HG03103 (cell line): ENCODE measurements around the gene REC114.
"Not testable (repeated sequence)": the region's sequence is repeated elsewhere in the genome, so short reads cannot be mapped to it uniquely, and the experiment has no call there.

Experiments used
- ATAC-seq: cut with Tn5 transposase; IDR thresholded peaks from one replicate; pipeline ENCODE4 v1.9.1; 2021; ENCODE audit warnings: low read depth; ENCODE audit not compliant: unreplicated experiment

Gene REC114, protein sequence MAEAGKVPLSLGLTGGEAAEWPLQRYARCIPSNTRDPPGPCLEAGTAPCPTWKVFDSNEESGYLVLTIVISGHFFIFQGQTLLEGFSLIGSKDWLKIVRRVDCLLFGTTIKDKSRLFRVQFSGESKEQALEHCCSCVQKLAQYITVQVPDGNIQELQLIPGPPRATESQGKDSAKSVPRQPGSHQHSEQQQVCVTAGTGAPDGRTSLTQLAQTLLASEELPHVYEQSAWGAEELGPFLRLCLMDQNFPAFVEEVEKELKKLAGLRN

GRCh38 chr15:73442968-73443367 lies at the start of gene REC114:
Gene REC114, plus strand, starts transcription at chr15:73443164. Its CDS starts 22 bp downstream, at chr15:73443186.
- ATAC-seq = no peak

DNA sequence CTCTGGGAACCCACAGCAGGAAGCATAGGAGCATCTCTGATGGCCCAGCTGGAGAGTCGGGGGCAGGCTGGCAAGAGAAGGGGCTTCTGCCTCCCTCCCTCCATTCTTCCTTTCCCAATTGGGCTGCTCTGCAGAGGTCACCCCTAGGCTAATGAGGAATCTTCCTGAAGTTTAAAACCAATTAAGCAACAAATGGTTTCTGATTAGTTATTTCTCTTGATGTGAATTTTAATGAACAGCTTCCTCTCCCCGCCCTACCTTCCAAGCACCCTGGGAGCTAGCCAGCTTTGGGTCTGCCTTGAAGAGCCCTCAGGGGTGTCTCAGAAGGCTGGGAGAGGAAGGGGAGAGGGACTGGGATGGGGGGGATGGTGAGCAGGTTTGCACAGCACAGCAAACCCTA lies 49.6 kb upstream of the REC114 start:
- ATAC-seq = no peak

DNA sequence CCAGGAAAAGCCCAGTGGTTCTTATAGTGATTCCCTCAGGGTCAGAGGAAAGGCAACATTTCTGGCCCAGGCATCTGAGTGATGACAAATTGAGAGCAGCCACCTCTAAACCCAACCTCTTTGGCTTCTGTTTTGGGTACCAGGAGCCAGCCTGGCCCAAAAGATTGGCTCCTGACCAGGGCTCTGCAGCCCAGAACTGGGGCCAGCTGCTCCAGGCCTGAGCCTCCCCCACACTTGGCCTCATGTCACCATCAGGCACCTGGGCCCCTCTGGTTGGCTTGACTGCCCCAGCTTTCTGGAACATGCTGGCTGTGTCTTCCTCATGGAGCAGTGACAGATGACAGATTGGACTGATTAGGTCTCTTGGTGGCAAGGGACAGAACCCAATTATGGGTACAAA lies 48.2 kb upstream of the REC114 start:
- ATAC-seq = no peak

GRCh38 chr15:73395671-73396070 lies 47.3 kb upstream of the REC114 start:
- ATAC-seq = no peak

DNA sequence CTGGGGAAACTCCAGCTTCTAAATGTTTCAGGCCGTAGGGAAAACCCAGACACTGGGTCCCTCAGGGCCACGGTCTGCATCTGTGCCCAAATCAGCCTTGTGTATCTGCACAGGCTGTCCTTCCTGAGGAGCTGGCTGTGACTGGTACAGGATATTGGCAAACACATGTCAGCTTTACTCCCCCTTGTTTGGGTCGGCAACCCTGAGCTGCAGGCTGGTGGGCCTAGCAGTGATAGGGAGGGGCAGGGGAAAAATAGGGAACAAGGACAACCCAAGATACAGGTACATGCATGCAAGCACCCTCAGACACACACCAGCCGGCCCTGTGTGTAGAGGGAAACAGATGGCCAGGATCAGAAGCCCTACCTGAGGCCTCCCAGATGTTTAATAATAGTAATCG lies 45.5 kb upstream of the REC114 start:
- no peak for ATAC-seq

GRCh38 chr15:73398861-73399260 lies 44.1 kb upstream of the REC114 start:
- ATAC-seq = no peak

DNA sequence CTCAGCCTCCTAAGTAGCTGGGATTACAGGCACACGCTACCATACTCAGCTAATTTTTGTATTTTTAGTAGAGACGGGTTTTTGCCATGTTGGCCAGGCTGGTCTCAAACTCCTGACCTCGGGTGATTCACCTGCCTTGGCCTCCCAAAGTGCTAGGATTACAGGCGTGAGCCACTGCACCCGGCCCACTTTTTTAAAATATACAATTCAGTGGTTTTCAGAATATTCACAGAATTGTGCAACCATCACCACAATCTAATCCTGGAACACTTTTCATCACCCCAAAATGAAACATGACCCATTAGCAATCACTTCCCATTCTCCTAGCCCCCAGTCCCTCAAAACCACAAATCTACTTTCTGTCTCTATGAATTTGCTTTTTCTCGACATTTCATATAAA lies 42.7 kb upstream of the REC114 start:
- not testable (repeated sequence) for ATAC-seq

GRCh38 chr15:73403171-73403570 lies 39.8 kb upstream of the REC114 start:
- no peak for ATAC-seq

GRCh38 chr15:73414876-73415275 lies 28.1 kb upstream of the REC114 start:
- no peak for ATAC-seq

GRCh38 chr15:73424506-73424905 lies 18.5 kb upstream of the REC114 start:
- ATAC-seq = no peak

GRCh38 chr15:73425510-73425909 lies 17.5 kb upstream of the REC114 start:
- no peak for ATAC-seq

DNA sequence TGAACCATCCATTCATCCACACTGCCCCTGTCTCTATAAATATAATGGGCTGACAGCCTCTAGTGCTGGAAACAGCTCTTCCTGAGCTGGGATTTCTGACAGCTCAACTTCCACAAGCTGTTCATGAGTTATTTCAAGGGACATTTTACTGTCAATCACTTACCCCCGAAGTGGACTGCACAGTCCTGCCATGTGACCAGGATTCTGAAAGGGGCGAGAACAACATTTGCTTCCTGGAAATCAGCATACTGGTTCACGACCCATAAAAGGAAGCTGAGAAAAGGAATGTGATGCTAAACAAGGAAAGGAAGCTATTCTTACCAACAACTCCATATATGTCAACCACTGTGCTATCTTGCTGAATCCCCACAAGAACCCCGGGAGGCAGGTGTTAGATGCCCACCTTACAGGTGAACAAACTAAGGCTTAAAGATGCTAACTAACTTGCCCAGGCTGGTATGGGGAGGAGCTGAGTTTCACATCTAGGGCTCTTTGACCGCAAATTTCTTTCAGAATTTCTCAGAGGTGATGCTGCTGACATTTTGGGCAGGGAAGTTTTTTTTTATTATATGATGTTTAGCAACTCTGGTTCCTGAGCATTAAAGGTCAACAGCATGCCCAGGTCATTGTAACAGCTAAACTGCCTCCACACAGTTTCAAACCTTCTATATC lies 16.5 kb upstream of the REC114 start:
- no peak for ATAC-seq

DNA sequence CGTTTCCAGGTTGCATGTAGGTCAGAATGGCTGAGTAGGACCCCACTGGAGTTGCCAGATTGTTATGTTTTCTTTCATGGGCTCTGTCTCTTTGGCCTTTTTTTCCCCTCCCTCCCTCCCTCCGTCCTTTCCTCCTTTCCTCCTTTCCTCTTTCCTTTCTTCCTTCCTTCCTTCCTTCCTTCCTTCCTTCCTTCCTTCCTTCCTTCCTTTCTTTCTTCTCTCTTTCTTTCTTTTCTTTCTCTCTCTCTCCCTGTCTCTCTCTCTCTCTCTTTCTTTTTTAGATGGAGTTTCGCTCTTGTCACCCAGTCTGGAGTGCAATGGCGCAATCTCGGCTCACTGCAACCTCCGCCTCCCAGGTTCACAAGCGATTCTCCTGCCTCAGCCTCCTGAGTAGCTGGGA lies 11.6 kb upstream of the REC114 start:
- ATAC-seq = not testable (repeated sequence)

DNA sequence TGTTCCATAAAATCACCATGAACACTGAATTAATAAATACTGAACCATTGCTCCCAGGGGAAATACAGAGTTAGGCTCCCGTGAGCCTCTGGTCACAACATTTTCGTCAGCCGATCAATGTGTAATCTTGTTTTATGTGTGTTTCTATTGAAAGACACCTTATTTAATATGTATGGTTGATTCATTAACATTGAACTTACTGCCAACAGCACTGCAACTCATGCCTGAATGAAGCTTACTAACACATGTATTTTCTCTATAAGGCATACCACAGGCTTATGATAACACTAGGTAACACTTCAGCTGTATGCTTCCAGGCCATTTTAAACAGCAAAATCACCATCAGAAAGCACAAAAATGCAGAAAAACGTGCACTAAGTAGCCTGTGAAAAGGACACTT lies 9.1 kb upstream of the REC114 start:
- no peak for ATAC-seq

- no peak for ATAC-seq
These were observed 6.4 kb upstream of the REC114 start for GRCh38 chr15:73436613-73437012.

GRCh38 chr15:73437543-73438109 lies 5.3 kb upstream of the REC114 start:
- ATAC-seq = no peak

- no peak for ATAC-seq
These were observed 4.3 kb upstream of the REC114 start for GRCh38 chr15:73438651-73439050.

DNA sequence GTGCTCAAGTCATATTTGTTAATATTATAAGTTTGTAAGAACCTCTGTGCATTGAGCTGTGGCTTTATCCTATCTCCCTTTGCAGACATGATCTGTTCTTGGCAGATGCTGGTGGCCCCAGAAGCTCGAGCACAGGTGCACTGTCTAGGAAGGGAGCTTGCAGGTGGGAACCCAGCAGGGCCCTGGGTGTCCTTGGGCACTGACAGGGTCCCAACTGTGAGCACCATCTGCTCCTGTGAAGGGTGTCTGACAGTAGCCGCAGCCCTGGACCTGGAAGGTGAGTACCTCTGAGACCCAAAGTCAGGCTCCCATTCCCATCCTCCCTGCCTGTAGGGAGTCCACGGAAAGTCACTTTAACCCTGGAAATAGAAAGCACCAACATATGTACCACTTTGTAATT lies 2.4 kb upstream of the REC114 start:
- ATAC-seq = no peak

DNA sequence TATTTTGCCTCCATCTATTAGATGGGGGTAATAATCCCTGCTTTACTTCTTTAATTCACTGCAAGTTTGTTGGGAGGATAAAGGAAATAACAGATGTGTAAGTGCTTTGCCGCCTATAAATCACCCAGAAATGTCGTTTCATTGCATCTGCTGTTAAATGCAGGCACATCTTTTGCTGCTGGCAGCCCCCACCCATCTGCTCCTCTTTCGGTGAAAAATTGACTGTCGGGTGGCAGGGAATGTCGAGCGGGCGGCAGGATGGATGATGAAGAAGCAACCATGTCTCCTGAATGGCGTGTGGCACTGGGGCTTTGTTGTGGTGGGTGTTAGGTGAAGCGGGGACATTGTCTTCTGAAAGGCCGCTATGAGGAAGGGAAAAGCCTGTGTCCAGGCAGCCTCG lies 543 bp upstream of the REC114 start:
- ATAC-seq = no peak

DNA sequence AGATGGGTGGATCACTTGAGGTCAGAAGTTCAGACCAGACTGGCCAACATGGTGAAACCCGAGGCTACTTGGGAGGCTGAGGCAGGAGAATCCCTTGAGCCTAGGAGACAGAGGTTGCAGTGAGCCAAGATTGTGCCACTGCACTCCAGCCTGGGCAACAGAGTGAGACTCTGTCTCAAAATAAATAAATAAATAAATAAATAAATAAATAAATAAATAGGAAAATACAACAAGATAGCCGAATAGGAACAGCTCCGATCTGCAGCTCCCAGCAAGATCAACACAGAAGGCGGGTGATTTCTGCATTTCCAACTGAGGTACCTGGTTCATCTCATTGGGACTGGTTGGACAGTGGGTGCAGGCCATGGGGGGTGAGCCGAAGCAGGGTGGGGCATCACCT lies 4.5 kb downstream of the REC114 start:
- ATAC-seq = not testable (repeated sequence)

DNA sequence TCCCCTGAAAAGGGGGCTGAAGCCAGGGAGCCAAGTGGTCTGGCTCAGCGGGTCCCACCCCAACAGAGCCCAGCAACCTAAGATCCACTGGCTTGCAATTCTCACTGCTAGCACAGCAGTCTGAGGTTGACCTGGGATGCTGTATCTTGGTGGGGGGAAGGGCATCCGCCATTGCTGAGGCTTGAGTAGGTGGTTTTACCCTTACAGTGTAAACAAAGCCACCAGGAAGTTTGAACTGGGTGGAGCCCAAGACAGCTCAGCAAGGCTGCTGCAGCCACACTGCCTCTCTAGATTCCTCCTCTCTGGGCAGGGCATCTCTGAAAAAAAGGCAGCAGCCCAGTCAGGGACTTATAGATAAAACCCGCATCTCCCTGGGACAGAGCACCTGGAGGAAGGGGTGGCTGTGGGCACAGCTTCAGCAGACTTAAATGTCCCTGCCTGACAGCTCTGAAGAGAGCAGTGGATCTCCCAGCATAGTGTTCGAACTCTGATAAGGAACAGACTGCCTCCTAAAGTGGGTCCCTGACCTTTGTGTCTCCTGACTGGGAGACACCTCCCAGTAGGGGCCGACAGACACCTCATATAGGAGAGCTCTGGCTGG lies 5.3 kb downstream of the REC114 start:
- ATAC-seq = not testable (repeated sequence)

DNA sequence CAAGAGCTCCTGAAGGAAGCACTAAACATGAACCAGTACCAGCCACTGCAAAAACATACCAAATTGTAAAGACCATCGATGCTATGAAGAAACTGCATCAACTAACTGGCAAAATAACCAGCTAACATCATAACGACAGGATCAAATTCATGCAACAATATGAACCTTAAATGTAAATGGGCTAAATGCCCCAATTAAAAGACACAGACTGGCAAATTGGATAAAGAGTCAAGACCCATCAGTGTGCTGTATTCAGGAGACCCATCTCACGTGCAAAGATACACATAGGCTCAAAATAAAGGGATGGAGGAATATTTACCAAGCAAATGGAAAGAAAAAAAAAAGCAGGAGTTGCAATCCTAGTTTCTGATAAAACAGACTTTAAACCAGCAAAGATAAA lies 7.0 kb downstream of the REC114 start:
- not testable (repeated sequence) for ATAC-seq
